GM18505 (cell line): ENCODE measurements around the gene CAB39L.

Experiments used
- ATAC-seq: cut with Tn5 transposase; IDR thresholded peaks from one replicate; pipeline ENCODE4 v1.9.1; 2021; ENCODE audit not compliant: unreplicated experiment
- POLR2A ChIP-seq: IDR thresholded peaks from 4 replicates; pipeline ENCODE4 v1.6.1; 2011; ENCODE audit warnings: borderline replicate concordance; ENCODE audit not compliant: insufficient read depth, insufficient read length; ENCODE audit errors: extremely low read depth

Gene CAB39L

DNA sequence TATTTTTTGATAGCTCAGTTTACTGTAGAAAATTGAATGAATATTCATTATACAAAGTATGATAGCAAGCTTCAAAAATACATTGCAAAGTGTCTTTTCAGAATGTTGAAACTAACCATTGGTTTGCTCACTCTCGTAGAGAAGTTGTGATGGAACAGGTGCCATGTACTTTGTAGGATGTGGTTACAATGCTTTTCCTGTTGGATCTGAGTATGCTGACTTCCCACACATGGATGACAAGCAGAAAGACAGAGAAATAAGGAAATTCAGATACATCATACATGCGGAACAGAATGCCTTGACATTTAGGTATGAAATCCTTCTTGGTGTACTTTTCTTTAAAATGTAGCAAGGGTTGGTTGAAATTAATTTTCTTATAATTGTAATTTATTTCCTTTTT lies 165.7 kb downstream of the CAB39L start:
- ATAC-seq, result no peak
- TF ChIP-seq POLR2A, result no peak

- TF ChIP-seq POLR2A, result no peak
- no peak for ATAC-seq
Measured at GRCh38 chr13:49272296-49272695, 171.6 kb downstream of the CAB39L start.

DNA sequence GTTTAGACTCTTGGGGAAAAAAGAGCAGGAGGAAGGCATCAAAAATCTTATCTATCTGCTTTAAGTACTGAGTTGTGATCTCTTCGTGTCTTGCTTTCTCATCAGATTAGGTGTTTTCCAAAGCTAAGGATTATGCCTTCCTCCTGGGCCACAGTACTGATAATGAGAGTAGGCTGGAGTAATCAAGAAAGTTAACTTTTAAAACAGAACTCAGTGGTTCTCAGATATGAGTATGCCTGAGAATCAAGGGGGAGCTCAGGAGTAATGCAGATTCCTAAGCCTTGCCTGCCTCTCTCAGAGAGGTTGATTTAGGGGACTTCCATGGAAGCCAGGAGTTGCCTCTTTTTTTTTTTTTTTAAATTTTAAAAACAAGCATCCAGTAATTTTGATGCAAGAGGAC lies 172.6 kb downstream of the CAB39L start:
- ATAC-seq, result no peak
- TF ChIP-seq POLR2A, result no peak

DNA sequence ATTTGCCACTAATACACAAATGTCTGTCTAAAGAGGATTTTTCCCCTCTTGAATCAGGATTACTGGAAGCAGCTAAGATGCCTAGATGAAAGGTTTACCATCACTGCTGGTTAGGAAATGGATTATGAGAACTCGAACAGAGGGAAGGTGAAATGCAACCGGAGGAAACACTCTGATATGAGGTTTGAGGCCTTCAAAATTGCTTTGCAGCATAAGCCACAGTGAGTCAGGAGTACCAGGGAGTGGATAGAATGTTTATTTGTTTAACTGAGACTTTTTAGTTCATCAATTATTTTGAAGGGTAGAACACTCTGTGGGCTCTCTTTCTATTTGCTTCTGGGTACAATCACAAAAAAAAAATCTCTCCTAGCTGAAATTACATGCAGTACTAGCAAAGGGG lies 178.0 kb downstream of the CAB39L start:
- no peak for ATAC-seq
- no peak for TF ChIP-seq POLR2A

- ATAC-seq, result no peak
- no peak for TF ChIP-seq POLR2A
Measured at GRCh38 chr13:49262634-49263033, 181.2 kb downstream of the CAB39L start.

- no peak for TF ChIP-seq POLR2A
- no peak for ATAC-seq
Measured at GRCh38 chr13:49259586-49259985, 184.3 kb downstream of the CAB39L start.
